ENCODE results near the gene CADM1.

DNA sequence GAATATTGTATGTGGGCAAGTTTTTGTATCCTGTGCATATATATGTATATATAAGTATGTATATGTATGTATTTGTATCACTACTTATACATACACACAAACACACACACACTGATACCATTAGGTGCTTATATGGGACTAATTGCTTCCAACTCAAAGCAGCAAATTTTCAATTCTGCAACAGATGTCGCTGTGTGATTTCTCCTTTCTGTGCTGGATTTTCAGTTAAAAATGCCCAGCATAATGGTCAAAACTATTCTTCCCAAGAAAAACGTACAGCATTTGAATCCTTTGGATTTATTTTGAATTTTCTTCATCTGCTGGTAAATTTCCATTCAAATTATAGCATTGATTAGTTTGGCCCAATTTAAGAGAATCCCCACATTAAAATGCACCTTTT is 4.3 kb downstream of the CADM1 start:
- TF ChIP-seq ZNF274 (IDR thresholded peaks at IDR 0.05; ENCODE audit: low read depth, low read length) (no peak), SUZ12 (IDR thresholded peaks at IDR 0.05; ENCODE audit: extremely low read depth, insufficient read depth, insufficient read length) (no peak)

Data from NT2/D1 (cell line).